GM23338 (cell line): Measurements from ENCODE around the gene AFAP1L2. TPM values are rescaled to one million over a fixed set of nuclear protein-coding genes. Genes with fewer than 3 reads are reported as not detected.

ENCODE experiments used
- ATAC-seq: fragments of 200-7000 bp; cut with Tn5 transposase; 3 replicates; pipeline ENCODE4 v1.9.1; 2020
- DNase-seq: peaks from one replicate; pipeline ENCODE4 v3.0.0-alpha.2; 2015; ENCODE audit warnings: low spot score
- H2AFZ ChIP-seq: fragments of 200-600 bp; sonication (generic); 2 replicates; pipeline ENCODE4 v1.8.0; 2016; ENCODE audit warnings: antibody characterized with exemption, mild to moderate bottlenecking, moderate library complexity
- H3F3A ChIP-seq: fragments of 200-600 bp; sonication (generic); replicated peaks from 2 replicates; pipeline ENCODE4 v1.8.0; 2017; ENCODE audit warnings: antibody characterized with exemption, mixed run types, low read depth
- H3K27ac ChIP-seq: fragments of 200-600 bp; sonication (generic); 2 replicates; pipeline ENCODE4 v1.6.1; 2016; ENCODE audit warnings: low read depth
- H3K27me3 ChIP-seq: fragments of 200-600 bp; sonication (generic); 2 replicates; pipeline ENCODE4 v1.8.0; 2016; ENCODE audit warnings: mild to moderate bottlenecking, mixed run types, moderate library complexity; ENCODE audit not compliant: insufficient read depth
- H3K36me3 ChIP-seq: fragments of 200-600 bp; sonication (generic); 2 replicates; pipeline ENCODE4 v1.8.0; 2016; ENCODE audit warnings: mild to moderate bottlenecking; ENCODE audit not compliant: insufficient read depth
- H3K4me1 ChIP-seq: fragments of 200-600 bp; sonication (generic); 2 replicates; pipeline ENCODE4 v1.8.0; 2016; ENCODE audit warnings: mild to moderate bottlenecking, moderate library complexity; ENCODE audit not compliant: insufficient read depth
- H3K4me2 ChIP-seq: fragments of 200-600 bp; sonication (generic); 2 replicates; pipeline ENCODE4 v1.7.1; 2017; ENCODE audit warnings: mixed run types
- H3K4me3 ChIP-seq: fragments of 200-600 bp; sonication (generic); 2 replicates; pipeline ENCODE4 v1.6.1; 2016; ENCODE audit warnings: mixed run types
- H3K79me2 ChIP-seq: fragments of 200-600 bp; sonication (generic); replicated peaks from 2 replicates; pipeline ENCODE4 v1.8.0; 2017; ENCODE audit warnings: mild to moderate bottlenecking; ENCODE audit not compliant: insufficient read depth
- H3K9me2 ChIP-seq: fragments of 200-600 bp; sonication (generic); 2 replicates; pipeline ENCODE4 v1.8.0; 2017; ENCODE audit not compliant: insufficient read depth
- H4K20me1 ChIP-seq: fragments of 200-600 bp; sonication (generic); replicated peaks from 2 replicates; pipeline ENCODE4 v1.8.0; 2017; ENCODE audit warnings: mild to moderate bottlenecking; ENCODE audit not compliant: insufficient read depth
- H3K27ac Mint-ChIP-seq: 2 replicates; pipeline ENCODE4 v1.8.0; 2020; ENCODE audit warnings: inconsistent platforms, mild to moderate bottlenecking, moderate library complexity, mixed read lengths
- H3K27me3 Mint-ChIP-seq: 3 replicates; pipeline ENCODE4 v1.8.0; 2022; ENCODE audit warnings: low read depth, mild to moderate bottlenecking, moderate library complexity, mixed read lengths, inconsistent platforms; ENCODE audit not compliant: insufficient read depth, poor library complexity
- H3K36me3 Mint-ChIP-seq: 3 replicates; pipeline ENCODE4 v1.8.0; 2021; ENCODE audit warnings: low read depth, mild to moderate bottlenecking, inconsistent platforms, moderate library complexity, mixed read lengths
- H3K4me1 Mint-ChIP-seq: 3 replicates; pipeline ENCODE4 v1.8.0; 2020; ENCODE audit warnings: mild to moderate bottlenecking, inconsistent platforms, mixed read lengths
- H3K4me3 Mint-ChIP-seq: 3 replicates; pipeline ENCODE4 v1.8.0; 2021; ENCODE audit warnings: moderate library complexity, mild to moderate bottlenecking, inconsistent platforms, mixed read lengths
- H3K9me3 Mint-ChIP-seq: 3 replicates; pipeline ENCODE4 v1.8.0; 2020; ENCODE audit warnings: moderate library complexity, mild to moderate bottlenecking, inconsistent platforms, mixed read lengths
- CTCF ChIP-seq, 2 experiments: fragments of 200-600 bp in 1 of 2; sonication (generic) in 1 of 2; conservative IDR thresholded peaks; 2 replicates each; pipeline versions ENCODE4 v1.5.1 to v1.6.1; 2016 to 2017; ENCODE audit warnings: antibody characterized with exemption in 2 of 2, low read depth in 2 of 2, mild to moderate bottlenecking in 2 of 2, moderate library complexity in 1 of 2
- ETS1 ChIP-seq: IDR thresholded peaks from 2 replicates; pipeline ENCODE4 v1.6.1; 2016; ENCODE audit warnings: antibody characterized with exemption
- EZH2 ChIP-seq: fragments of 200-600 bp; sonication (generic); IDR thresholded peaks from one replicate; pipeline ENCODE4 v1.8.0; 2017; ENCODE audit warnings: antibody characterized with exemption, mild to moderate bottlenecking, low read depth; ENCODE audit not compliant: unreplicated experiment
- POLR2AphosphoS5 ChIP-seq: IDR thresholded peaks from 2 replicates; pipeline ENCODE4 v1.6.1; 2016; ENCODE audit warnings: antibody characterized with exemption, low read depth
- REST ChIP-seq: IDR thresholded peaks from one replicate; pipeline ENCODE4 v1.6.1; 2018; ENCODE audit warnings: antibody characterized with exemption; ENCODE audit not compliant: unreplicated experiment
- STAT1 ChIP-seq: IDR thresholded peaks from one replicate; pipeline ENCODE4 v1.6.1; 2016; ENCODE audit warnings: antibody characterized with exemption; ENCODE audit not compliant: unreplicated experiment
- polyA plus RNA-seq: library from polyadenylated mRNA; unstranded; fragments of >200 nt; fragmentation: Nextera tagmentation; extraction: Ambion mirVana; gene quantifications from 2 replicates; pipeline ENCODE4 v1.2.1, GENCODE V29; 2016
- total RNA-seq: library from RNA; depleted of rRNA; stranded (reverse); fragments of >200 nt; shearing (Covaris generic); gene quantifications from 2 replicates; pipeline ENCODE4 v1.2.3, GENCODE V29; 2014

AFAP1L2 gene
- total and polyA plus RNA-seq, 2 experiments from 2014 or later, result 2.3 to 6.5 TPM

GRCh38 chr10:114429581-114430335 lies 25.5 kb upstream of the AFAP1L2 start:
- Histone ChIP-seq H3F3A (no peaks in the 10 kb centered on the region), H3K36me3 (no peaks in the 10 kb centered on the region), H3K4me2 (no peak overlapping the region), H3K9me2 (no peaks in the 10 kb centered on the region; the same call in 1 of the 2 replicates), H4K20me1 (no peaks in the 10 kb centered on the region), H3K27ac (no peak overlapping the region), H2AFZ (no peak overlapping the region), H3K27me3 (no peaks in the 10 kb centered on the region), H3K4me3 (no peak overlapping the region), H3K4me1 (no peaks in the 10 kb centered on the region), H3K79me2 (no peaks in the 10 kb centered on the region)
- Mint-ChIP-seq H3K27ac (no peak overlapping the region), H3K9me3 (no peaks in the 10 kb centered on the region), H3K4me3 (no peak overlapping the region), H3K27me3 (peaks cover 4% of the 10 kb centered on the region), H3K4me1 (peaks cover 3% of the 10 kb centered on the region; the same call in 2 of the 3 replicates), H3K36me3 (no peaks in the 10 kb centered on the region)
- no peak for ATAC-seq
- TF ChIP-seq REST (no peak), STAT1 (no peak), POLR2AphosphoS5 (no peak), EZH2 (no peak), ETS1 (no peak)
- DNase-seq, result no peak

GRCh38 chr10:114427124-114427852 lies 23.0 kb upstream of the AFAP1L2 start:
- H3F3A ChIP-seq, result no peaks in the 10 kb centered on the region
- H3K27ac ChIP-seq, result no peak overlapping the region
- TF ChIP-seq REST (no peak), CTCF (conservative IDR thresholded peaks at IDR 0.05; ENCODE audit: low read depth in 2 of 2) (peak in 1 of 2 experiments; percentile 29; a peak in 1 of 4 replicates)
- Mint-ChIP-seq H3K27ac (no peak overlapping the region), H3K4me3 (no peak overlapping the region), H3K36me3 (no peaks in the 10 kb centered on the region), H3K9me3 (no peaks in the 10 kb centered on the region), H3K27me3 (peaks cover 4% of the 10 kb centered on the region), H3K4me1 (peaks cover 3% of the 10 kb centered on the region; the same call in 2 of the 3 replicates)
- no peaks in the 10 kb centered on the region for H4K20me1 ChIP-seq
- H3K79me2 ChIP-seq, result no peaks in the 10 kb centered on the region
- no peaks in the 10 kb centered on the region for H3K36me3 ChIP-seq
- ATAC-seq (peak; percentile 72), DNase-seq (peak; percentile 8)
- no peaks in the 10 kb centered on the region for H3K4me1 ChIP-seq
- no peak overlapping the region for H2AFZ ChIP-seq
- no peak overlapping the region for H3K4me3 ChIP-seq
- no peaks in the 10 kb centered on the region; the same call in 1 of the 2 replicates for H3K9me2 ChIP-seq
- H3K4me2 ChIP-seq, result no peak overlapping the region
- H3K27me3 ChIP-seq, result no peaks in the 10 kb centered on the region
